Neural progenitor cell (in vitro differentiated cells): ENCODE results near the gene PBX4. TPM values are rescaled to one million over a fixed set of nuclear protein-coding genes. Genes with fewer than 3 reads are reported as not detected.
A peak's percentile ranks its signal among the peaks of the same experiment; 100 is the strongest.

Experiments used
- DNase-seq: peaks from one replicate; pipeline ENCODE4 v3.0.0-alpha.2; 2016; ENCODE audit warnings: low spot score
- H2AFZ ChIP-seq: fragments of 200-600 bp; sonication (generic); replicated peaks from 2 replicates; pipeline ENCODE4 v1.6.1; 2016; ENCODE audit warnings: antibody characterized with exemption
- H3F3A ChIP-seq: fragments of 200-600 bp; sonication (generic); 2 replicates; pipeline ENCODE4 v1.6.1; 2016; ENCODE audit warnings: antibody characterized with exemption, low read depth
- H3K27ac ChIP-seq: fragments of 200-600 bp; sonication (generic); 2 replicates; pipeline ENCODE4 v1.5.1; 2016; ENCODE audit warnings: mild to moderate bottlenecking
- H3K27me3 ChIP-seq: fragments of 200-600 bp; sonication (generic); 2 replicates; pipeline ENCODE4 v1.6.1; 2016; ENCODE audit warnings: mild to moderate bottlenecking, moderate library complexity
- H3K36me3 ChIP-seq: fragments of 200-600 bp; sonication (generic); 2 replicates; pipeline ENCODE4 v1.5.1; 2016
- H3K4me1 ChIP-seq: fragments of 200-600 bp; sonication (generic); 2 replicates; pipeline ENCODE4 v1.6.1; 2016; ENCODE audit warnings: mixed run types
- H3K4me2 ChIP-seq: fragments of 200-600 bp; sonication (generic); 2 replicates; pipeline ENCODE4 v1.6.1; 2016
- H3K4me3 ChIP-seq: fragments of 200-600 bp; sonication (generic); 2 replicates; pipeline ENCODE4 v1.5.1; 2016
- H3K79me2 ChIP-seq: fragments of 200-600 bp; sonication (generic); 2 replicates; pipeline ENCODE4 v1.6.1; 2016; ENCODE audit warnings: low read depth
- H3K9ac ChIP-seq: fragments of 200-600 bp; sonication (generic); 2 replicates; pipeline ENCODE4 v1.6.1; 2016
- H3K9me3 ChIP-seq: fragments of 200-600 bp; sonication (generic); 2 replicates; pipeline ENCODE4 v1.5.1; 2016; ENCODE audit warnings: low read depth
- H4K20me1 ChIP-seq: fragments of 200-600 bp; sonication (generic); 2 replicates; pipeline ENCODE4 v1.6.1; 2016; ENCODE audit warnings: low read depth
- H3K27ac Mint-ChIP-seq: 3 replicates; pipeline ENCODE4 v1.8.0; 2021; ENCODE audit warnings: mixed read lengths
- H3K27me3 Mint-ChIP-seq: 2 replicates; pipeline ENCODE4 v1.8.0; 2022; ENCODE audit warnings: low read depth, mild to moderate bottlenecking, inconsistent platforms, moderate library complexity, mixed read lengths; ENCODE audit not compliant: insufficient read depth
- H3K36me3 Mint-ChIP-seq: 3 replicates; pipeline ENCODE4 v1.8.0; 2021; ENCODE audit warnings: mixed read lengths
- H3K4me1 Mint-ChIP-seq: 3 replicates; pipeline ENCODE4 v1.8.0; 2021; ENCODE audit warnings: mixed read lengths
- H3K4me3 Mint-ChIP-seq: 3 replicates; pipeline ENCODE4 v1.8.0; 2021; ENCODE audit warnings: mild to moderate bottlenecking, moderate library complexity, mixed read lengths
- H3K9me3 Mint-ChIP-seq: 3 replicates; pipeline ENCODE4 v1.8.0; 2020; ENCODE audit warnings: mixed read lengths
- EZH2 ChIP-seq: fragments of 200-600 bp; sonication (generic); IDR thresholded peaks from 2 replicates; pipeline ENCODE4 v1.6.1; 2017; ENCODE audit warnings: antibody characterized with exemption, mild to moderate bottlenecking, moderate library complexity
- EZH2phosphoT487 ChIP-seq: fragments of 200-600 bp; sonication (generic); IDR thresholded peaks from 2 replicates; pipeline ENCODE4 v1.6.1; 2017; ENCODE audit warnings: antibody characterized with exemption
- total RNA-seq: library from RNA; depleted of rRNA; stranded (reverse); fragments of >200 nt; gene quantifications from 2 replicates; pipeline ENCODE4 v1.2.3, GENCODE V29; 2015; ENCODE audit warnings: low replicate concordance
- TF ChIP-seq, protein P1 (sequence below): fragments of 200-600 bp; sonication (generic); IDR thresholded peaks from 2 replicates; pipeline ENCODE4 v1.5.1; 2017; ENCODE audit warnings: antibody characterized with exemption, mild to moderate bottlenecking

Gene PBX4
- total RNA-seq, 1 donor from 2014 or later, result 3.2 TPM

DNA sequence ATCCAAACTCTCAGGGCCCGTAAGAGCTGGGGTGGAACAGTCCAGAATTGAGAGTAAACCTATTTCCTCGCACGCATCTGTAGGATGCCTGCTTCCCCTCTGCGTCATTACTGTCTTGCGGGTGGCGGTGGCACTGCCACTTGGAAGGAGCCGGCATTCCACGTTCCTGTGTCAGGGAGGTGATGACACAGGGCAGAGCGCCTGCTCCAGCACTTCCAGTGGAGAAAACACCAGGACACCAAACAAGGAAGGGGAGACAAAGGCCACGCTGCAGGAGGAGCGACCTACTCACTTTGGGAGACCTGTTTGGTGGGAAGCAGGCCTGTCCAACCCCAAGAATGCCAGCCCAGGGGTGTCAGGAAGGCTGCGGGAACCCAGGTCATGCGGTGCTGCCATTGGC is 37.1 kb downstream of the PBX4 start:
- Histone ChIP-seq H3K27ac (no peak overlapping the region), H3K79me2 (no peaks in the 10 kb centered on the region), H4K20me1 (no peaks in the 10 kb centered on the region), H3K4me3 (no peak overlapping the region), H3K27me3 (peaks cover 7% of the 10 kb centered on the region), H3F3A (peaks cover 9% of the 10 kb centered on the region), H3K4me1 (peaks cover 15% of the 10 kb centered on the region), H3K9ac (no peak overlapping the region), H3K9me3 (no peaks in the 10 kb centered on the region), H3K36me3 (no peaks in the 10 kb centered on the region), H2AFZ (no peak overlapping the region), H3K4me2 (no peak overlapping the region)
- Mint-ChIP-seq H3K4me3 (no peak overlapping the region), H3K27ac (no peak overlapping the region), H3K4me1 (peaks cover 16% of the 10 kb centered on the region), H3K27me3 (peaks cover 2% of the 10 kb centered on the region), H3K36me3 (peaks cover 5% of the 10 kb centered on the region), H3K9me3 (no peaks in the 10 kb centered on the region)
- DNase-seq, result no peak
- TF ChIP-seq, protein P1, sequence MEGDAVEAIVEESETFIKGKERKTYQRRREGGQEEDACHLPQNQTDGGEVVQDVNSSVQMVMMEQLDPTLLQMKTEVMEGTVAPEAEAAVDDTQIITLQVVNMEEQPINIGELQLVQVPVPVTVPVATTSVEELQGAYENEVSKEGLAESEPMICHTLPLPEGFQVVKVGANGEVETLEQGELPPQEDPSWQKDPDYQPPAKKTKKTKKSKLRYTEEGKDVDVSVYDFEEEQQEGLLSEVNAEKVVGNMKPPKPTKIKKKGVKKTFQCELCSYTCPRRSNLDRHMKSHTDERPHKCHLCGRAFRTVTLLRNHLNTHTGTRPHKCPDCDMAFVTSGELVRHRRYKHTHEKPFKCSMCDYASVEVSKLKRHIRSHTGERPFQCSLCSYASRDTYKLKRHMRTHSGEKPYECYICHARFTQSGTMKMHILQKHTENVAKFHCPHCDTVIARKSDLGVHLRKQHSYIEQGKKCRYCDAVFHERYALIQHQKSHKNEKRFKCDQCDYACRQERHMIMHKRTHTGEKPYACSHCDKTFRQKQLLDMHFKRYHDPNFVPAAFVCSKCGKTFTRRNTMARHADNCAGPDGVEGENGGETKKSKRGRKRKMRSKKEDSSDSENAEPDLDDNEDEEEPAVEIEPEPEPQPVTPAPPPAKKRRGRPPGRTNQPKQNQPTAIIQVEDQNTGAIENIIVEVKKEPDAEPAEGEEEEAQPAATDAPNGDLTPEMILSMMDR, result no peak
- no peak for TF ChIP-seq EZH2
- no peak for TF ChIP-seq EZH2phosphoT487

DNA sequence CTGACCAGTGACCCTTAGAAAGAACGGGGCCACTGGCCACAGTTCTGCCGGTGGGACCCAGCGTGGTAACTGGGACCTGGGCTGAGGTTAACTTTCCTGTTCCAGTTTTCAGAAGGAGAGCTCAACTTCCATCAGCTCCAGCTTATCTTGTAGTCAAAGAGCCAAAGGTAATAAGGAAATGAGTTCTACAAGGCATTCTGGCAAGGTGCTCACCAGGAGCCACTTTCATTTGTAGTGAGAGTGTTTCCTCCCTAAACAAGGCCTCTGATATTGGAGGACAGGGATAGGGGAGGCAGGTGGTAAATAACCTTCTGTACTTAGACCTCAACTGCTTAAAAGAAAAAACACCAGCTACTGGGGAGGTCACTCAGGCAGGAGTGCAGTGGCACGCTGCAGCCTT is 38.1 kb downstream of the PBX4 start:
- no peak overlapping the region for H3K27ac ChIP-seq
- Mint-ChIP-seq H3K27ac (no peak overlapping the region), H3K27me3 (peaks cover 2% of the 10 kb centered on the region), H3K9me3 (no peaks in the 10 kb centered on the region), H3K36me3 (peaks cover 1% of the 10 kb centered on the region), H3K4me1 (peaks cover 22% of the 10 kb centered on the region), H3K4me3 (no peak overlapping the region)
- peaks cover 19% of the 10 kb centered on the region for H3F3A ChIP-seq
- no peak overlapping the region for H3K4me2 ChIP-seq
- H3K9ac ChIP-seq, result no peak overlapping the region
- peaks cover 8% of the 10 kb centered on the region for H3K27me3 ChIP-seq
- no peak overlapping the region for H3K4me3 ChIP-seq
- no peaks in the 10 kb centered on the region for H3K36me3 ChIP-seq
- no peaks in the 10 kb centered on the region for H3K79me2 ChIP-seq
- H2AFZ ChIP-seq, result no peak overlapping the region
- TF ChIP-seq, protein P1, result no peak
- no peak for TF ChIP-seq EZH2
- TF ChIP-seq EZH2phosphoT487, result no peak
- H4K20me1 ChIP-seq, result peaks cover 6% of the 10 kb centered on the region
- peaks cover 20% of the 10 kb centered on the region for H3K4me1 ChIP-seq
- DNase-seq, result no peak
- H3K9me3 ChIP-seq, result no peaks in the 10 kb centered on the region

DNA sequence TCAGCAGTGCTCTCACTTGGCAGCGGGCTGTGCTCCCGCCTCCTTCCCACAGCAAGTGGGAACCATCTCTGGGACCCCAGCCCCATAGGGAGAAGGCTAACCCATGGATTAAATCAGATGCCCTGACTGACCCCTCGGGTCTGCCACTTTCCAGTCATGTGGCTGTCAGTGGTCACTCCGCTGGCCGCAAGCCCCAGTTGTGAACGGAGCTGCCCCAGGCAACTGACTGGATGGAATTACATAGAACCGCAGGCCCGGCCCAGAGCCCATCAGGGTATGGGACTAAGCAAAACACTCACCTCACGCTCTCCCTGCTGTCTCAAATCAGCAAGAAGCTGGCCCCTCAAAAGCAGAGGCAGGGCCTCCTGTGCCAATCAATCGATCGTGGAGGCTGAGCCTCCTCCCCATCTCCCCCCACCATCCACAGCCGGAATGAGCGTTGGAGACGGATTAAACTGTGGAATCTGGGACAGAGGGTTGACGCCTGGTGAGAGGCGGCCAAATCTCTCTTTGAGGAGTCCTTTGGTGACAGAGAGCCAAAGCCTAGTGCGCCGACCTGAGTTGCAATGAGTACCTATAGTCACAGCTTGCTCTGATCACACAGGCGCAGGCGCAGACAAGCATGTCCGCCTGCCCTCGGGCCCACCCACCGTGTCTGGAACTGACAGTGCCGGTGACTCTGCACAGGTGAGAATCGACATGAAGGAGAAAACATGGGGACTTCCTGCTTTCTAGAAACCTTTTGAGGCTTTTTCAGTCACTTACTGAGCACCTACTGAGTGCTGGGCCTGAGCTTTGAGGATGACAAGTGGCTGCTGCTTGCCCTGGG is 38.7 kb downstream of the PBX4 start:
- peaks cover 25% of the 10 kb centered on the region for H3K4me1 Mint-ChIP-seq
- DNase-seq, result peak; percentile 35
- H3K27ac Mint-ChIP-seq, result peak overlapping the region; percentile 78

More for the DNA sequence above, 38.7 kb downstream of the PBX4 start:
- Mint-ChIP-seq H3K36me3 (no peaks in the 10 kb centered on the region), H3K9me3 (no peaks in the 10 kb centered on the region), H3K27me3 (peaks cover 2% of the 10 kb centered on the region), H3K4me3 (no peak overlapping the region)
- H3K27me3 ChIP-seq, result peaks cover 8% of the 10 kb centered on the region
- H3K4me2 ChIP-seq, result no peak overlapping the region
- no peaks in the 10 kb centered on the region for H3K9me3 ChIP-seq
- no peak overlapping the region for H3K9ac ChIP-seq
- no peak overlapping the region for H2AFZ ChIP-seq
- peaks cover 24% of the 10 kb centered on the region for H3K4me1 ChIP-seq
- H3F3A ChIP-seq, result peaks cover 24% of the 10 kb centered on the region
- no peaks in the 10 kb centered on the region for H3K36me3 ChIP-seq
- H3K4me3 ChIP-seq, result no peak overlapping the region
- no peaks in the 10 kb centered on the region for H3K79me2 ChIP-seq
- H3K27ac ChIP-seq, result no peak overlapping the region
- peaks cover 6% of the 10 kb centered on the region for H4K20me1 ChIP-seq
- TF ChIP-seq, protein P1, result no peak
- TF ChIP-seq EZH2phosphoT487 (no peak), EZH2 (no peak)
